T-helper 22 cell (primary cell): ENCODE data around the gene SDK1.

Experiments used
- DNase-seq: peaks from one replicate; pipeline ENCODE4 v3.0.0-alpha.2; 2020; ENCODE audit warnings: low read depth

Gene SDK1

GRCh38 chr7:4050126-4050660 is 749.1 kb downstream of the SDK1 start:
- no peak for DNase-seq

GRCh38 chr7:4051696-4052095 is 750.6 kb downstream of the SDK1 start:
- no peak for DNase-seq

GRCh38 chr7:4052130-4052529 is 751.1 kb downstream of the SDK1 start:
- DNase-seq, result no peak

- DNase-seq, result no peak
These were observed 753.1 kb downstream of the SDK1 start for GRCh38 chr7:4054158-4054557.

- DNase-seq, result no peak
These were observed 755.7 kb downstream of the SDK1 start for GRCh38 chr7:4056552-4057288.

- DNase-seq, result no peak
These were observed 756.2 kb downstream of the SDK1 start for GRCh38 chr7:4057289-4057616.

- DNase-seq, result no peak
These were observed 757.1 kb downstream of the SDK1 start for GRCh38 chr7:4058158-4058557.

- no peak for DNase-seq
These were observed 764.1 kb downstream of the SDK1 start for GRCh38 chr7:4065190-4065589.

GRCh38 chr7:4066206-4066605 is 765.2 kb downstream of the SDK1 start:
- DNase-seq, result no peak

- DNase-seq, result no peak
These were observed 765.8 kb downstream of the SDK1 start for GRCh38 chr7:4066626-4067475.

- DNase-seq, result no peak
These were observed 766.4 kb downstream of the SDK1 start for GRCh38 chr7:4067476-4067760.

GRCh38 chr7:4067874-4068273 is 766.8 kb downstream of the SDK1 start:
- no peak for DNase-seq

- DNase-seq, result no peak
These were observed 767.2 kb downstream of the SDK1 start for GRCh38 chr7:4068286-4068685.

- no peak for DNase-seq
These were observed 768.4 kb downstream of the SDK1 start for GRCh38 chr7:4069268-4070095.

GRCh38 chr7:4070214-4070613 is 769.2 kb downstream of the SDK1 start:
- no peak for DNase-seq

- DNase-seq, result no peak
These were observed 770.5 kb downstream of the SDK1 start for GRCh38 chr7:4071370-4072058.

- no peak for DNase-seq
These were observed 771.3 kb downstream of the SDK1 start for GRCh38 chr7:4072161-4072925.

GRCh38 chr7:4073052-4073451 is 772.0 kb downstream of the SDK1 start:
- no peak for DNase-seq

GRCh38 chr7:4073750-4074149 is 772.7 kb downstream of the SDK1 start:
- no peak for DNase-seq

GRCh38 chr7:4074407-4074806 is 773.4 kb downstream of the SDK1 start:
- DNase-seq, result no peak

- DNase-seq, result no peak
These were observed 773.9 kb downstream of the SDK1 start for GRCh38 chr7:4074994-4075393.
